ENCODE data around the gene ASPHD1. TPM values are rescaled to one million over a fixed set of nuclear protein-coding genes. Genes with fewer than 3 reads are reported as not detected.
"Not testable (repeated sequence)": the region's sequence is repeated elsewhere in the genome, so short reads cannot be mapped to it uniquely, and the experiment has no call there.

ASPHD1 gene
- total RNA-seq, 6 experiments from 2014 or later, result 5.1 to 15.9 (median 14.1) TPM

DNA sequence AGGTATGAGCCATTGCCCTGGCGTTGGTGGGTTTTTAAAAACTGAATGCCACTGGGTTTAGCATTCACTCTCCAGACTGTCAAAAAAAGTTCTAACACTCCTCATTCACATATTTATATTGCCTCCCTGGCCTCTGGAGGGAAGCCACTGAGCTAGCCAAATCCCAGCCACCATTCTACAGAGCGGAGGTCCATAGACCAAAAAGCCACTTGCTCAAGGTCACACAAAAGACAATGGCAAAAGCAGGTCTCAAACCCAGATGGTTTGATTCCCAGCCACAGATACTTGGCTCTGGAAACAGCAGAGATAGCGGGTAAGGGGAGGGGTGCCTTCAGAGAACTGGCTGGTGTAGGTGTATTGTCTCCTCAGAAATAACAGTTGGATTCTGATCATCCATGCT lies 19.2 kb upstream of the ASPHD1 start:
- Mint-ChIP-seq H3K4me3 (no peak overlapping the region), H3K36me3 (ENCODE audit: low read depth) (peaks cover 5% of the 10 kb centered on the region; the same call in 1 of the 2 replicates), H3K27ac (no peak overlapping the region), H3K9me3 (no peaks in the 10 kb centered on the region; the same call in 1 of the 2 replicates), H3K4me1 (ENCODE audit: low read depth) (peaks cover 9% of the 10 kb centered on the region; the same call in 1 of the 2 replicates), H3K27me3 (ENCODE audit: insufficient read depth) (peaks cover 26% of the 10 kb centered on the region)
- DNase-seq, result no peak
- no peak for TF ChIP-seq CTCF (IDR thresholded peaks at IDR 0.05)

- Mint-ChIP-seq H3K27ac (no peak overlapping the region), H3K4me1 (ENCODE audit: low read depth) (no peaks in the 10 kb centered on the region), H3K4me3 (no peak overlapping the region), H3K9me3 (no peaks in the 10 kb centered on the region), H3K36me3 (ENCODE audit: low read depth) (no peaks in the 10 kb centered on the region), H3K27me3 (ENCODE audit: insufficient read depth) (peaks cover 12% of the 10 kb centered on the region)
- no peak for TF ChIP-seq CTCF (IDR thresholded peaks at IDR 0.05)
- DNase-seq, result no peak
Measured at GRCh38 chr16:29883987-29884386, 16.3 kb upstream of the ASPHD1 start.

DNA sequence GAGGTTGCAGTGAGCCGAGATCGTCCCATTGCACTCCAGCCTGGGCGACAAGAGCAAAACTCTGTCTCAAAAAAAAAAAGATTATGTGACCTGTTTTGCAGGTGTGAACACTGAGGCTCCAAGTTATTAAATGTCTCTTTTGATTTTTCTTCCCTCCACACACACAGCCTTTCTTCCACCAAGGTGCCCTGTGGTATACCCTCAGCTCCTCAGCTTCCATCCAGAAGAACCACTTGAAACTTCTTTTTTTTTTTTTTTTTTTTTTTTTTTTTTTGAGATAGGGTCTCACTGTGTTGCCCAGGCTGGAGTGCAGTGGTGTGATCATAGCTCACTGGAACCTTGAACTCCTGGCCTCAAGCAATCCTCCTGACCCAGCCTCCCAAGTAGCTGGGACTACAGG lies 10.9 kb upstream of the ASPHD1 start:
- H3K36me3 Mint-ChIP-seq (ENCODE audit: low read depth); H3K27ac Mint-ChIP-seq; H3K4me1 Mint-ChIP-seq (ENCODE audit: low read depth); DNase-seq; H3K27me3 Mint-ChIP-seq (ENCODE audit: insufficient read depth); H3K9me3 Mint-ChIP-seq; H3K4me3 Mint-ChIP-seq: not testable (repeated sequence)

DNA sequence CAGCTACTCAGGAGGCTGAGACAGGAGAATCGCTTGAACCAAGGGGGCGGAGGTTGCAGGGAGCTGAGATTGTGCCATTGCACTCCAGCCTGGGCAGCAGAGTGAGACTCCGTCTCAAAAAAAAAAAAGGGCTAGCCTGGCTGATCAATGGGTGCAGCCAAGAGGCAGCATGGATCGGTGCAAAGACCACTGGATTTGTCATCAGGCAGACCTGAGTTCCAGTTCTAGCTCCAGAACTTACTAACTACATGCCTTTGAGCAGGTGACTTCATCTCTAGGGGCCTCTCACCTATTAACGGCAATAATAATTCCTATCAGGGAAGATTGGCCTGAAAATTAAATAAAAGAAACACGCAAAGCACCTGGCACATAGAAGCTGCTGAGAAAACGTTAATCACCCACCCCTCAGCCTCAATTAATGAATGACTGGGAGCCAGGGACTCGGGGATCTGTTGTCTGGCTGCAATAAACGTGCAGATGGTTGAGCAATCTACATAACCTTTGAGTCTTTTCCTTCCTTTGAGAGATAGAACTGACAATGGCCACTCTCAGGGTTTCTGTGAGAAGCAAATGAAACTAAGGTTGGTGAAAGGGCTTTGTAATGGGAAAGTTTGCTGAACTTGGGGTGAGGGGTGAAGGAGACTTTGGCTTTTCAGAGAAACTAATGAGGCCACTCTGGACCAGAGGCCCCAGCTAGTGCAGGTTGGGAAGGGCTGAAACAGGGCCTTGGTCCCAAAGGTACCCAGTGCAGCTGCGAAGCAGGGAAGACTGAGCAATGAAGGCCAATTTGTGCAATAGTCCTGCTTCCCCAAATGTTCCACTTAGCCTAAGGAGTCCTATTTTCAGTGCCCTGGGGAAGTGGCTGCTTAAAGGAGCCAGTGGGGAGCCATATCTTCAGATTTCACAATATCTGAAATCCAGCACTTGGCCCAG lies 8.5 kb upstream of the ASPHD1 start:
- Mint-ChIP-seq H3K36me3 (ENCODE audit: low read depth) (no peaks in the 10 kb centered on the region), H3K27me3 (ENCODE audit: insufficient read depth) (peaks cover 11% of the 10 kb centered on the region), H3K9me3 (no peaks in the 10 kb centered on the region), H3K4me1 (ENCODE audit: low read depth) (no peaks in the 10 kb centered on the region), H3K4me3 (no peak overlapping the region), H3K27ac (no peak overlapping the region)
- no peak for TF ChIP-seq CTCF (IDR thresholded peaks at IDR 0.05)
- DNase-seq, result no peak

- Mint-ChIP-seq H3K27me3 (ENCODE audit: insufficient read depth) (peaks cover 12% of the 10 kb centered on the region), H3K36me3 (ENCODE audit: low read depth) (no peaks in the 10 kb centered on the region), H3K27ac (no peak overlapping the region), H3K9me3 (no peaks in the 10 kb centered on the region), H3K4me1 (ENCODE audit: low read depth) (no peaks in the 10 kb centered on the region), H3K4me3 (no peak overlapping the region)
- TF ChIP-seq CTCF (IDR thresholded peaks at IDR 0.05), result no peak
- no peak for DNase-seq
Measured at GRCh38 chr16:29892458-29892813, 7.9 kb upstream of the ASPHD1 start.

DNA sequence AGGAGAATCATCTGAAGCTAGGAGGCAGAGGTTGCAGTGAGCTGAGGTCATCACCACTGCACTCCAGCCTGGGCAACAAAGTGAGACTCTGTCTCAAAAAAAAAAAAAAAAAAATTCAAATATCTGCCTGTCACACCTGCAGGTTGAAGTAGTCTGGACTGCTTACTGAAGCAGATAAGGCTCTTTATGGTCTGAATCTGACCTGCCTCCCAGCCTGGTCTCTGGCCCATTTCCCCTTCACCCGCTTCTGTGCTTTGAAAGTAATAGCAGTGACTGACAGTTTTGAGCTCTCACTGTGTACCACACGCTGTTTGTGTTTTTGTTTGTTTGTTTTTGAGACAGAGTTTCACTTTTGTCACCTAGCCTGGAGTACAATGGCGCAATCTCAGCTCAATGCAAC lies 6.7 kb upstream of the ASPHD1 start:
- Mint-ChIP-seq H3K4me1 (ENCODE audit: low read depth) (no peaks in the 10 kb centered on the region), H3K4me3 (no peak overlapping the region), H3K27ac (no peak overlapping the region), H3K36me3 (ENCODE audit: low read depth) (no peaks in the 10 kb centered on the region), H3K9me3 (no peaks in the 10 kb centered on the region), H3K27me3 (ENCODE audit: insufficient read depth) (peaks cover 19% of the 10 kb centered on the region)
- DNase-seq, result no peak
- TF ChIP-seq CTCF (IDR thresholded peaks at IDR 0.05), result no peak
